Endothelial cell of umbilical vein (primary cell): ENCODE measurements around the gene CPA1. TPM values are rescaled to one million over a fixed set of nuclear protein-coding genes. Genes with fewer than 3 reads are reported as not detected.

Experiments used
- BruUV-seq: library from RNA; stranded (reverse); fragments of 400-500 nt; replicated peaks from 2 replicates; lab custom pipeline; 2021; lab: Mats Ljungman, UMichigan
- CTCF ChIA-PET: fragments of 300-600, 350-600 bp; sonication (Branson Sonifier 250); formaldehyde crosslinking; loops from one replicate; lab custom pipeline; 2021; ENCODE audit warnings: antibody characterized with exemption, inconsistent platforms; lab: Charles Lee
- POLR2A ChIA-PET: fragments of 300-600, 350-600 bp; sonication (Branson Sonifier 250); formaldehyde crosslinking; loops from one replicate; lab custom pipeline; 2021; ENCODE audit warnings: antibody characterized with exemption, inconsistent platforms; lab: Charles Lee
- DNase-seq: peaks from one replicate; pipeline ENCODE4 v3.0.0-alpha.2; 2011; ENCODE audit warnings: low read depth, low spot score
- FAIRE-seq: peaks from 2 replicates; lab custom pipeline; 2011; peaks lifted over from hg19 to GRCh38; lab: Jason Lieb, UNC
- H2AFZ ChIP-seq: 2 replicates; pipeline ENCODE4 v1.6.0; 2012; ENCODE audit warnings: low read depth, low read length, control low read depth, inconsistent platforms
- H3K27ac ChIP-seq: 2 replicates; pipeline ENCODE4 v1.5.1; 2011; ENCODE audit warnings: low read depth, mild to moderate bottlenecking, control low read depth, low read length, moderate library complexity; ENCODE audit not compliant: insufficient read depth
- H3K27me3 ChIP-seq, 2 experiments: 2 replicates each; pipeline versions ENCODE4 v1.6.0 to v1.6.1; 2011; ENCODE audit warnings: low read length in 2 of 2, mixed read lengths in 1 of 2; ENCODE audit not compliant: control insufficient read depth in 2 of 2, insufficient read depth in 2 of 2
- H3K36me3 ChIP-seq, 2 experiments: 2 replicates in 1 of 2; 3 replicates in 1 of 2; pipeline ENCODE4 v1.5.1; 2011; ENCODE audit warnings: low read length in 2 of 2, mild to moderate bottlenecking in 1 of 2, moderate library complexity in 1 of 2; ENCODE audit not compliant: control insufficient read depth in 2 of 2, insufficient read depth in 2 of 2; ENCODE audit errors: extremely low read depth in 1 of 2
- H3K4me1 ChIP-seq: 3 replicates; pipeline ENCODE4 v1.5.1; 2011; ENCODE audit warnings: mild to moderate bottlenecking, low read length; ENCODE audit not compliant: control insufficient read depth, insufficient read depth; ENCODE audit errors: extremely low read depth
- H3K4me2 ChIP-seq: 2 replicates; pipeline ENCODE4 v1.6.1; 2011; ENCODE audit warnings: low read length, control low read depth, mixed read lengths; ENCODE audit not compliant: insufficient read depth
- H3K4me3 ChIP-seq, 3 experiments: fragments of 200-600 bp in 1 of 3; sonication (generic), shearing (Covaris generic) in 1 of 3; replicated peaks in 1 of 3; 2 replicates each; pipeline ENCODE4 v1.5.1; 2011 to 2016; ENCODE audit warnings: control low read depth in 3 of 3, low read length in 3 of 3, mild to moderate bottlenecking in 2 of 3, inconsistent platforms in 1 of 3, low read depth in 1 of 3, moderate library complexity in 1 of 3; ENCODE audit not compliant: insufficient read depth in 1 of 3
- H3K79me2 ChIP-seq: 2 replicates; pipeline ENCODE4 v1.6.0; 2012; ENCODE audit warnings: low read length, inconsistent platforms; ENCODE audit not compliant: control insufficient read depth, insufficient read depth
- H3K9ac ChIP-seq: replicated peaks from 2 replicates; pipeline ENCODE3; 2011; ENCODE audit warnings: low read length, control low read depth; ENCODE audit not compliant: insufficient read depth; ENCODE audit errors: extremely low read depth
- H3K9me1 ChIP-seq: replicated peaks from 3 replicates; pipeline ENCODE4 v1.6.0; 2011; ENCODE audit warnings: mild to moderate bottlenecking, low read length; ENCODE audit not compliant: control insufficient read depth, insufficient read depth; ENCODE audit errors: extremely low read depth
- H3K9me3 ChIP-seq: replicated peaks from 2 replicates; pipeline ENCODE4 v1.5.1; 2012; ENCODE audit warnings: low read length, inconsistent platforms; ENCODE audit not compliant: control insufficient read depth, insufficient read depth
- H4K20me1 ChIP-seq: replicated peaks from 2 replicates; pipeline ENCODE3; 2011; ENCODE audit warnings: mild to moderate bottlenecking, low read length; ENCODE audit not compliant: control insufficient read depth, insufficient read depth; ENCODE audit errors: extremely low read depth
- EZH2 ChIP-seq: IDR thresholded peaks from 2 replicates; pipeline ENCODE4 v1.6.1; 2012; ENCODE audit warnings: borderline replicate concordance, low read depth, mild to moderate bottlenecking, moderate library complexity, low read length, inconsistent platforms; ENCODE audit not compliant: severe bottlenecking
- FOS ChIP-seq: IDR thresholded peaks from 2 replicates; pipeline ENCODE4 v1.6.1; 2011; ENCODE audit warnings: mild to moderate bottlenecking, low read length, moderate library complexity, borderline replicate concordance; ENCODE audit not compliant: insufficient read depth
- GATA2 ChIP-seq: IDR thresholded peaks from 2 replicates; pipeline ENCODE4 v1.7.0; 2011; ENCODE audit warnings: low read depth, mild to moderate bottlenecking, moderate library complexity, mixed read lengths, low read length; ENCODE audit not compliant: insufficient read length, insufficient read depth
- JUN ChIP-seq: IDR thresholded peaks from 2 replicates; pipeline ENCODE4 v1.6.1; 2011; ENCODE audit warnings: borderline replicate concordance, low read depth; ENCODE audit not compliant: insufficient read length, insufficient read depth
- MYC ChIP-seq: IDR thresholded peaks from one replicate; pipeline ENCODE4 v1.6.1; 2011; ENCODE audit warnings: mild to moderate bottlenecking, low read depth, low read length
- POLR2A ChIP-seq: IDR thresholded peaks from 2 replicates; pipeline ENCODE4 v1.6.1; 2012; ENCODE audit warnings: low read depth, mild to moderate bottlenecking, control low read depth, low read length
- POLR2AphosphoS5 ChIP-seq: IDR thresholded peaks from 2 replicates; pipeline ENCODE4 v1.6.1; 2012; ENCODE audit warnings: low read depth, mild to moderate bottlenecking, control low read depth, low read length, moderate library complexity; ENCODE audit not compliant: insufficient read depth
- dilution Hi-C: fragments of 300-500 bp; cut with MboI; formaldehyde crosslinking; loops from one replicate; pipeline ENCODE4 v1.15.0; 2019; ENCODE audit warnings: low sequenced_read_pairs; ENCODE audit not compliant: extremely low pct_ligation_motif_present
- intact Hi-C: fragments of 100-400 bp; cut with micrococcal nuclease; formaldehyde crosslinking; loops from one replicate; pipeline ENCODE4 v1.10.0; 2022
- polyA plus RNA-seq, 4 experiments: library from polyadenylated mRNA; depleted of rRNA in 3 of 4; stranded (reverse) in 3 of 4; unstranded in 1 of 4; fragments of >200 nt; gene quantifications; 2 replicates each; pipeline versions ENCODE4 v1.2.1 to v1.2.3, GENCODE V29; 2011 to 2012; ENCODE audit warnings: missing spikeins in 1 of 4
- total RNA-seq: library from RNA; stranded (reverse); gene quantifications from 2 replicates; pipeline ENCODE4 v1.2.3, GENCODE V29; 2021
- TF ChIP-seq, protein P1 (sequence below): IDR thresholded peaks from 2 replicates; pipeline ENCODE4 v1.6.1; 2011; ENCODE audit not compliant: insufficient read depth, insufficient read length
- TF ChIP-seq, protein P2 (sequence below), 2 donors: IDR thresholded peaks; 1 replicate in 1 of 2; 2 replicates in 1 of 2; pipeline ENCODE4 v1.5.1; 2011; ENCODE audit warnings: low read length in 2 of 2, mild to moderate bottlenecking in 2 of 2, moderate library complexity in 2 of 2, control low read depth in 1 of 2, inconsistent platforms in 1 of 2, low read depth in 1 of 2; ENCODE audit not compliant: insufficient read depth in 1 of 2; ENCODE audit errors: extremely low read depth in 1 of 2

Gene CPA1
- total and polyA plus RNA-seq, 2 donors (not counting 3 experiments of a cell fraction or from before 2014, with no cell fraction given): not detected

DNA sequence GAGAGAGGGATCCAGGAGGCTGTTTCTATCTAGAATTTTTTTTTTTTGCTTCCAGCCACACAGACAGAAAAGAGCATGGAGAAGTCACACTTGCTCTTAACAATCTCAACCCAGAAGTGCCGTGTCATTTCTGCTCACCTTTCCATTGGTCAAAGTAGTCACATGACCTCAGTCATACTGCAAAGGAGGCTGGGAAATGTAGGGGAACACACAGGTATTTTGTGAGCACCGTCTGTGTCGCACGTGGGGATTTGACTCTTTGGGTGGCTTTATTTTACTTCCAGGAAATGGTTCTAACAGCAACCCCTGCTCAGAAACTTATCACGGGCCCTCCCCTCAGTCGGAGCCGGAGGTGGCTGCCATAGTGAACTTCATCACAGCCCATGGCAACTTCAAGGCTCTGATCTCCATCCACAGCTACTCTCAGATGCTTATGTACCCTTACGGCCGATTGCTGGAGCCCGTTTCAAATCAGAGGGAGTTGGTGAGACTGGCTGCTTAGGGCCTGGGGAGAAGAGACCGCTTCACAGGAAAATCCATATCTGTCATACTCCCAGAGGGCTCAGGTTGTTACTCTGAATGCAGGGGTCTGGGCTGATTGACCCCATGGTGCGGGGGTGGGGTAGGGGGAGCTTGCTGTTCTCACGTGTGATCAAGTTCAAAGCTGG, 13.1 kb upstream of the CPA1 start:
- no peaks in the 10 kb centered on the region for H3K36me3 ChIP-seq
- H4K20me1 ChIP-seq: no peaks in the 10 kb centered on the region
- dilution Hi-C loops (no loop called here), intact Hi-C loops (no loop called here)
- H3K9ac ChIP-seq: no peak overlapping the region
- CTCF ChIA-PET: no interaction called here
- H3K4me1 ChIP-seq: peaks cover 7% of the 10 kb centered on the region
- no peak overlapping the region for H2AFZ ChIP-seq
- H3K27ac ChIP-seq: no peak overlapping the region
- FAIRE-seq (no peak), DNase-seq (no peak)
- H3K9me3 ChIP-seq: no peaks in the 10 kb centered on the region
- no peak for TF ChIP-seq POLR2AphosphoS5
- TF ChIP-seq, protein P1, sequence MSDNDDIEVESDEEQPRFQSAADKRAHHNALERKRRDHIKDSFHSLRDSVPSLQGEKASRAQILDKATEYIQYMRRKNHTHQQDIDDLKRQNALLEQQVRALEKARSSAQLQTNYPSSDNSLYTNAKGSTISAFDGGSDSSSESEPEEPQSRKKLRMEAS: no peak
- TF ChIP-seq JUN: no peak
- no peak for TF ChIP-seq FOS
- TF ChIP-seq MYC: no peak
- TF ChIP-seq POLR2A: no peak
- TF ChIP-seq EZH2: no peak
- TF ChIP-seq GATA2: no peak
- TF ChIP-seq, protein P2, sequence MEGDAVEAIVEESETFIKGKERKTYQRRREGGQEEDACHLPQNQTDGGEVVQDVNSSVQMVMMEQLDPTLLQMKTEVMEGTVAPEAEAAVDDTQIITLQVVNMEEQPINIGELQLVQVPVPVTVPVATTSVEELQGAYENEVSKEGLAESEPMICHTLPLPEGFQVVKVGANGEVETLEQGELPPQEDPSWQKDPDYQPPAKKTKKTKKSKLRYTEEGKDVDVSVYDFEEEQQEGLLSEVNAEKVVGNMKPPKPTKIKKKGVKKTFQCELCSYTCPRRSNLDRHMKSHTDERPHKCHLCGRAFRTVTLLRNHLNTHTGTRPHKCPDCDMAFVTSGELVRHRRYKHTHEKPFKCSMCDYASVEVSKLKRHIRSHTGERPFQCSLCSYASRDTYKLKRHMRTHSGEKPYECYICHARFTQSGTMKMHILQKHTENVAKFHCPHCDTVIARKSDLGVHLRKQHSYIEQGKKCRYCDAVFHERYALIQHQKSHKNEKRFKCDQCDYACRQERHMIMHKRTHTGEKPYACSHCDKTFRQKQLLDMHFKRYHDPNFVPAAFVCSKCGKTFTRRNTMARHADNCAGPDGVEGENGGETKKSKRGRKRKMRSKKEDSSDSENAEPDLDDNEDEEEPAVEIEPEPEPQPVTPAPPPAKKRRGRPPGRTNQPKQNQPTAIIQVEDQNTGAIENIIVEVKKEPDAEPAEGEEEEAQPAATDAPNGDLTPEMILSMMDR (IDR thresholded peaks at IDR 0.05; ENCODE audit: extremely low read depth in 1 of 2, insufficient read depth in 1 of 2, low read depth in 1 of 2, low read length in 2 of 2): no peak
- no TSS peak for BruUV-seq
- no peak overlapping the region for H3K4me2 ChIP-seq
- H3K79me2 ChIP-seq: no peaks in the 10 kb centered on the region
- H3K4me3 ChIP-seq: no peak overlapping the region
- POLR2A ChIA-PET: no interaction called here
- no peaks in the 10 kb centered on the region for H3K27me3 ChIP-seq
- no peaks in the 10 kb centered on the region for H3K9me1 ChIP-seq
